KMS-11 (cell line): Measurements from ENCODE around the gene GLOD4.
A peak's percentile ranks its signal among the peaks of the same experiment; 100 is the strongest.

Experiments used
- H2AFZ ChIP-seq: fragments of 200-600 bp; sonication (generic); 2 replicates; pipeline ENCODE4 v1.6.1; 2016; ENCODE audit warnings: antibody characterized with exemption, mixed run types, low read depth
- H3K27ac ChIP-seq: fragments of 200-600 bp; sonication (generic); 2 replicates; pipeline ENCODE4 v1.6.1; 2016; ENCODE audit warnings: mild to moderate bottlenecking, mixed run types
- H3K27me3 ChIP-seq: fragments of 200-600 bp; sonication (generic); 2 replicates; pipeline ENCODE4 v1.6.1; 2017; ENCODE audit warnings: mild to moderate bottlenecking, low read depth, mixed run types, moderate library complexity; ENCODE audit not compliant: insufficient read depth
- H3K36me3 ChIP-seq: fragments of 200-600 bp; sonication (generic); 2 replicates; pipeline ENCODE4 v1.6.1; 2017; ENCODE audit warnings: mild to moderate bottlenecking, mixed run types; ENCODE audit not compliant: insufficient read depth
- H3K4me1 ChIP-seq: fragments of 200-600 bp; sonication (generic); 2 replicates; pipeline ENCODE4 v1.6.1; 2016; ENCODE audit warnings: mild to moderate bottlenecking, low read depth, mixed run types; ENCODE audit not compliant: poor library complexity, severe bottlenecking
- H3K4me2 ChIP-seq: fragments of 200-600 bp; sonication (generic); 2 replicates; pipeline ENCODE4 v1.7.0; 2016; ENCODE audit warnings: mild to moderate bottlenecking, mixed run types
- H3K4me3 ChIP-seq: fragments of 200-600 bp; sonication (generic); IDR thresholded peaks from 2 replicates; pipeline ENCODE4 v1.6.1; 2017; ENCODE audit warnings: low read depth, low read length, mixed read lengths; ENCODE audit not compliant: insufficient read depth
- H3K79me2 ChIP-seq: fragments of 200-600 bp; sonication (generic); 2 replicates; pipeline ENCODE4 v1.6.1; 2016; ENCODE audit warnings: low read depth, mixed run types; ENCODE audit not compliant: insufficient read depth
- H3K9ac ChIP-seq: fragments of 200-600 bp; sonication (generic); 2 replicates; pipeline ENCODE4 v1.6.1; 2016; ENCODE audit warnings: mild to moderate bottlenecking, mixed run types
- H4K20me1 ChIP-seq: fragments of 200-600 bp; sonication (generic); 2 replicates; pipeline ENCODE4 v1.6.1; 2016; ENCODE audit warnings: mild to moderate bottlenecking, mixed run types; ENCODE audit not compliant: insufficient read depth
- TF ChIP-seq, protein P1 (sequence below): fragments of 200-600 bp; sonication (generic); conservative IDR thresholded peaks from 2 replicates; pipeline ENCODE4 v1.6.1; 2017; ENCODE audit warnings: low read depth, mild to moderate bottlenecking, antibody characterized with exemption, low read length, moderate library complexity, mixed read lengths

GLOD4 gene

GRCh38 chr17:733743-734142 is 48.3 kb downstream of the GLOD4 start:
- no peak overlapping the region for H3K27ac ChIP-seq
- H3K4me1 ChIP-seq = no peaks in the 10 kb centered on the region
- H3K27me3 ChIP-seq = no peaks in the 10 kb centered on the region
- no peaks in the 10 kb centered on the region for H4K20me1 ChIP-seq
- H3K9ac ChIP-seq = no peak overlapping the region
- TF ChIP-seq, protein P1, sequence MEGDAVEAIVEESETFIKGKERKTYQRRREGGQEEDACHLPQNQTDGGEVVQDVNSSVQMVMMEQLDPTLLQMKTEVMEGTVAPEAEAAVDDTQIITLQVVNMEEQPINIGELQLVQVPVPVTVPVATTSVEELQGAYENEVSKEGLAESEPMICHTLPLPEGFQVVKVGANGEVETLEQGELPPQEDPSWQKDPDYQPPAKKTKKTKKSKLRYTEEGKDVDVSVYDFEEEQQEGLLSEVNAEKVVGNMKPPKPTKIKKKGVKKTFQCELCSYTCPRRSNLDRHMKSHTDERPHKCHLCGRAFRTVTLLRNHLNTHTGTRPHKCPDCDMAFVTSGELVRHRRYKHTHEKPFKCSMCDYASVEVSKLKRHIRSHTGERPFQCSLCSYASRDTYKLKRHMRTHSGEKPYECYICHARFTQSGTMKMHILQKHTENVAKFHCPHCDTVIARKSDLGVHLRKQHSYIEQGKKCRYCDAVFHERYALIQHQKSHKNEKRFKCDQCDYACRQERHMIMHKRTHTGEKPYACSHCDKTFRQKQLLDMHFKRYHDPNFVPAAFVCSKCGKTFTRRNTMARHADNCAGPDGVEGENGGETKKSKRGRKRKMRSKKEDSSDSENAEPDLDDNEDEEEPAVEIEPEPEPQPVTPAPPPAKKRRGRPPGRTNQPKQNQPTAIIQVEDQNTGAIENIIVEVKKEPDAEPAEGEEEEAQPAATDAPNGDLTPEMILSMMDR = no peak
- H3K79me2 ChIP-seq = no peaks in the 10 kb centered on the region
- H3K4me2 ChIP-seq = peak overlapping the region; percentile 29; the same call in 1 of the 2 replicates
- no peaks in the 10 kb centered on the region for H3K36me3 ChIP-seq
- H3K4me3 ChIP-seq = no peak overlapping the region
- H2AFZ ChIP-seq = no peak overlapping the region

DNA sequence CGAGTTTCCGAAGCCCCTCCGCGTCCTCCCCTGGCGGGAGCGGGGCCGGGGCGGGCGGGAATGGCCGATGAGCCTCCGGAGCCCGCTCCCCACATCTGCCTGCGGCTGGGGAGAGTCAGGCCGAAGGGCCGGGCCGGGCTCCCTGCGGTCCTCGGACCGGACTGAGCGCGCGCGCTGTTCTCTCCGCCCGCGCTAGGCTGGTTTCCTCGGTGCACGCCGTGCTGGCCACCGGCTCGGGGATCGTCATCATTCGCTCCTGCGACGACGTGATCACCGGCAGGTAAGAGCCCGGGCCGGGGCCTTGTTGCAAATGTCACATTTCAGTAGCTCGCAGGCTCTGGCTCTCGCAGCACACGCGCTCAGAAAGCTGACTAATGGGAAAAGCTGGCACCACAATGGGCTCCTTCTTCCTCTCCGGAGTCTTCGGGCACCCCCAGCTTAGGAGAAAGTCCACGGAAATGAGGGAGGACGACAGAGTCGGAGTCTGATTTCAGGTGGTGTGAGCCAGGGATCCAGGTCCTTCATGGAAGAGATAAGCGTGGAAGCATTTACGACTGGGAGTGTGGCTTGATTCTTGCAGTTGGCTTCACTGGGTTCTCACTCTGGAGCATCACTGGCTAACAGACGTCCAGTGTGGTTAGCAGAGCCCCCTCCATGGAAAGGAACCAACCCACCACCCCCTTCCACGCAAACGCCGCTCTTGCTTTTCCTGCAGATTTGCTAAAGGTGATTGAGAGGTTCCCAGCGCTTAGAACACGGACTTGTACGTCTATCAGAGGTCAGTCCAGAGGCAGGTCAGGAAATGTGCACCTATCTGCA is 49.0 kb downstream of the GLOD4 start:
- Histone ChIP-seq H4K20me1 (no peaks in the 10 kb centered on the region), H3K4me1 (no peaks in the 10 kb centered on the region), H3K4me2 (peak overlapping the region; percentile 29; the same call in 1 of the 2 replicates), H3K36me3 (no peaks in the 10 kb centered on the region), H3K4me3 (no peak overlapping the region), H3K27ac (no peak overlapping the region), H3K27me3 (no peaks in the 10 kb centered on the region), H3K79me2 (no peaks in the 10 kb centered on the region), H3K9ac (peak overlapping the region; percentile 37; the same call in 1 of the 2 replicates), H2AFZ (no peak overlapping the region)
- TF ChIP-seq, protein P1 = no peak

GRCh38 chr17:732067-732901 is 49.8 kb downstream of the GLOD4 start, which contains the start of gene TLCD3A:
TLCD3A (plus strand) TSS chr17:732596; CDS start chr17:732648, 52 bp downstream.
- H2AFZ ChIP-seq = no peak within 1 kb of the TSS
- H3K36me3 ChIP-seq = no peaks in the 10 kb centered on the region
- no peak within 1 kb of the TSS for H3K27ac ChIP-seq
- peak within 1 kb of the TSS; percentile 37; the same call in 1 of the 2 replicates for H3K9ac ChIP-seq
- no peaks in the 10 kb centered on the region for H4K20me1 ChIP-seq
- H3K79me2 ChIP-seq = no peaks in the 10 kb centered on the region
- no peaks in the 10 kb centered on the region for H3K27me3 ChIP-seq
- peak within 1 kb of the TSS; percentile 29; the same call in 1 of the 2 replicates for H3K4me2 ChIP-seq
- no peak within 1 kb of the TSS for H3K4me3 ChIP-seq
- no peaks in the 10 kb centered on the region for H3K4me1 ChIP-seq
- TF ChIP-seq, protein P1 = no peak

DNA sequence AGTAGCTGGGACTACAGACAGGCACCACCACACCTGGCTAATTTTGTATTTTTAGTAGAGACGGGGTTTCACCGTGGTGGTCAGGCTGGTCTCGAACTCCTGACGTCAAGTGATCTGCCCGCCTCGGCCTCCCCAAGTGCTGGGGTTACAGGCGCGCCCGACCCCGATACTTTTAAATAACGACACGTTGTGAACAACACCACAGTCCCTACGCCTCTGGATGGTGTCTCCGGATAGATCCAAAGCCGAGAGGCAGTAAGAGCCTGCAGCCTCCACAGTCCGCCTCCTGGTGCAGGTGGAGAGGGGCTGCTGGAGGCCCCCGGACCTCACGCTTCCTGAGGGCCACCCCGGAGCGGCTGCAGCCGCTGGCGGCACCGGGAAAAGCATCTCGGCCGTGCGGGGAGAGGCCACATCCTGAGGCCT is 50.4 kb downstream of the GLOD4 start:
- TF ChIP-seq, protein P1 = no peak
- H3K9ac ChIP-seq = no peak overlapping the region
- H4K20me1 ChIP-seq = no peaks in the 10 kb centered on the region
- H3K4me1 ChIP-seq = no peaks in the 10 kb centered on the region
- no peak overlapping the region for H2AFZ ChIP-seq
- H3K4me3 ChIP-seq = no peak overlapping the region
- no peak overlapping the region for H3K27ac ChIP-seq
- no peaks in the 10 kb centered on the region for H3K36me3 ChIP-seq
- H3K27me3 ChIP-seq = no peaks in the 10 kb centered on the region
- H3K4me2 ChIP-seq = no peak overlapping the region
- no peaks in the 10 kb centered on the region for H3K79me2 ChIP-seq
